Activated naive CD8-positive, alpha-beta T cell treated with anti-CD3 and anti-CD28 coated beads for 36 hours (primary cell): ENCODE measurements around the gene SATL1. TPM values are rescaled to one million over a fixed set of nuclear protein-coding genes. Genes with fewer than 3 reads are reported as not detected.

ENCODE experiments used
- DNase-seq: peaks from one replicate; pipeline ENCODE4 v3.0.0; 2021
- H3K27ac Mint-ChIP-seq: one replicate; pipeline ENCODE4 v1.8.0; 2022; ENCODE audit warnings: mild to moderate bottlenecking, moderate library complexity, mixed read lengths
- H3K27me3 Mint-ChIP-seq: one replicate; pipeline ENCODE4 v1.8.0; 2022; ENCODE audit warnings: mild to moderate bottlenecking, mixed read lengths
- H3K36me3 Mint-ChIP-seq: one replicate; pipeline ENCODE4 v1.8.0; 2021; ENCODE audit warnings: mild to moderate bottlenecking, mixed read lengths
- H3K4me1 Mint-ChIP-seq: one replicate; pipeline ENCODE4 v1.8.0; 2021; ENCODE audit warnings: mixed read lengths
- H3K4me3 Mint-ChIP-seq: one replicate; pipeline ENCODE4 v1.8.0; 2022; ENCODE audit warnings: mild to moderate bottlenecking, moderate library complexity, mixed read lengths
- H3K9me3 Mint-ChIP-seq: one replicate; pipeline ENCODE4 v1.8.0; 2022; ENCODE audit warnings: mixed read lengths
- total RNA-seq, 2 experiments: library from RNA; stranded (reverse); gene quantifications; one replicate each; pipeline ENCODE4 v1.2.3, GENCODE V29; 2021

SATL1 gene
- total RNA-seq, 2 experiments from 2014 or later: not detected

- no peaks in the 10 kb centered on the region for H3K9me3 Mint-ChIP-seq
- no peak overlapping the region for H3K4me3 Mint-ChIP-seq
- no peak overlapping the region for H3K27ac Mint-ChIP-seq
- H3K27me3 Mint-ChIP-seq: no peaks in the 10 kb centered on the region
- no peaks in the 10 kb centered on the region for H3K4me1 Mint-ChIP-seq
- H3K36me3 Mint-ChIP-seq: peaks cover 2% of the 10 kb centered on the region
- no peak for DNase-seq
Observed at GRCh38 chrX:85052636-85053343, 190.8 kb downstream of the SATL1 start.

GRCh38 chrX:85052205-85052604, 191.4 kb downstream of the SATL1 start:
- Mint-ChIP-seq H3K9me3 (no peaks in the 10 kb centered on the region), H3K4me1 (no peaks in the 10 kb centered on the region), H3K27me3 (no peaks in the 10 kb centered on the region), H3K4me3 (no peak overlapping the region), H3K36me3 (peaks cover 2% of the 10 kb centered on the region), H3K27ac (no peak overlapping the region)
- DNase-seq: no peak

GRCh38 chrX:85051627-85052026, 192.0 kb downstream of the SATL1 start:
- no peak for DNase-seq
- Mint-ChIP-seq H3K36me3 (no peaks in the 10 kb centered on the region), H3K4me1 (no peaks in the 10 kb centered on the region)

More at GRCh38 chrX:85051627-85052026, 192.0 kb downstream of the SATL1 start:
- Mint-ChIP-seq H3K9me3 (no peaks in the 10 kb centered on the region), H3K27me3 (no peaks in the 10 kb centered on the region), H3K4me3 (no peak overlapping the region), H3K27ac (no peak overlapping the region)

Other genes with a start within 250 kb of the SATL1 start
- gene APOOL, start 239.9 kb downstream of the SATL1 start, total RNA-seq: 10 to 100 TPM; 22.0 to 22.2 TPM
- 1 to 10 TPM; 1.3 to 1.5 TPM for gene ZNF711, start 212 bp upstream of the SATL1 start, total RNA-seq
- gene POF1B, start 135.9 kb upstream of the SATL1 start, total RNA-seq: not detected